Left ventricle myocardium superior (tissue), 1 donor: ENCODE data around the gene WWC2. TPM values are rescaled to one million over a fixed set of nuclear protein-coding genes. Genes with fewer than 3 reads are reported as not detected.
"Not testable (repeated sequence)": the region's sequence is repeated elsewhere in the genome, so short reads cannot be mapped to it uniquely, and the experiment has no call there.

Source experiments
- ATAC-seq: fragments of 200-7000 bp; cut with Tn5 transposase; one replicate; pipeline ENCODE4 v1.9.1; 2020; ENCODE audit warnings: mild to moderate bottlenecking, moderate library complexity
- DNase-seq: peaks from one replicate; pipeline ENCODE4 v3.0.0-alpha.2; 2020
- intact Hi-C: fragments of 100-400 bp; cut with micrococcal nuclease; formaldehyde crosslinking; loops from one replicate; pipeline ENCODE4 v1.11.0; 2022
- total RNA-seq: library from RNA; stranded (reverse); fragmentation: NEBNext Ultra II Directional; extraction: Animal tissue kit (Norgen Biotek cat#: 25700); gene quantifications from one replicate; pipeline ENCODE4 v1.2.1, GENCODE V29; 2021
- donor health status: DM: no; HTN: yes; CAD: no; lungs with severe emphysema.

WWC2 gene
- total RNA-seq, 1 donor from 2014 or later: 38.0 TPM

DNA sequence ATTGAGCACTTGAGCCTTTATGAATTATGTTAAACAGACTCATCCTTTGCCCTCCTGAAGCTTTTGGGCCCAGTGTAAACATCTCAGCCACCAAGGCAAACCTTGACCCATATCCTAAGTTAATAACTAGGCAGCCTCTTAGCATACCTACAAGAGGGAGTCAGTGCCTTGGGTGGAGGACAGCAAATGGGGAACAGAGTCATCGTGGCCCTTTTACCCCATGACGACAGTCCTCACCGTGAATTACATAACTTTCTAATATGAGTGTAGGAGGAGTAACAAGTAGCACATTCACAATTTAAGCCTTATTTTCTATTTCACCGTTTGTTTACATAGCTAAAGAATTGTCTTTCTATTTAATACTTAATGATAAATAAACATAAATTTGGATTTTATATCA lies 204.2 kb downstream of the WWC2 start:
- intact Hi-C loops: no loop called here
- no peak for ATAC-seq
- DNase-seq: no peak

GRCh38 chr4:183304067-183304466 lies 205.0 kb downstream of the WWC2 start:
- DNase-seq (no peak), ATAC-seq (no peak)
- intact Hi-C loops: no loop called here

DNA sequence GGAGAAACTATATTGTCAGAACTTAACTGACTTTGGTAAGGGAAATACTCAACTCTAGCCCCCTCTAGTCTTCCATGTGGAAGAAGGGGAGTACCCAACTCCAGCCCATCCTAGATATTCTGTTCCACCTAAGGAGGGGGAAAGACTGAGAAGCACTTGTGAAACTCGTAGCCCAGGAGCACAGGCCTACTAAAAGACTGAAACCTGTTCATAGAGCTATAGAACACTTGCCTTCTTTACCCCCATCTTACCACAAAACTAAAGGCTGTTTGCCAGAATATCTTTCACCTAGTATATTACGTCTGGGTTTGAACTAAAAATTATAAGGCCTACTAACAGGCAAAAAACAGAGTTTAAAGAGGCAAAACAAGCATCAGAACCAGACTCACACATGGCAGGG lies 205.5 kb downstream of the WWC2 start:
- intact Hi-C loops: no loop called here
- ATAC-seq (no peak), DNase-seq (no peak)

GRCh38 chr4:183306811-183307210 lies 207.8 kb downstream of the WWC2 start:
- intact Hi-C loops: no loop called here
- ATAC-seq (no peak), DNase-seq (no peak)

DNA sequence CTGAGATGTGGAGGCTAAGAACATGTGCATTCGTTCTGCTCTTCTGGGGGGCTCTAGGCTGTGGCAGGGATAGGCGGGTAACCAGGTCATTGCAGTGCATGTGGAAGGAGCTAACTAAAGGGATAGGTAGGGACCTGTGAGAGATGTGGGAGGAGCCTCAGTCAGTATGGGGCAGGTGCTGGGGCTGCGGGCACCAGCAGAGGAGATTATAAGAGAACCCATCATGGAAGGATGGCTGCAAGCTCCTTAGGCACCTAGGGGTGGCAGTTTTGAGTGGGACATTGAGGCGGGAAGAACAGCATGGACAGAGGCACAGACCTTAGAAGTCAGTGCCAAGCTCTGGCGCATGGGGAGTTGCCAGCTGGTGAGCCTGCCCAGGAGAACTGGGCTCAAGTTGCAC lies 213.8 kb downstream of the WWC2 start:
- DNase-seq (no peak), ATAC-seq (no peak)
- intact Hi-C loops: no loop called here

GRCh38 chr4:183314336-183314735 lies 215.3 kb downstream of the WWC2 start:
- ATAC-seq (no peak), DNase-seq (no peak)
- intact Hi-C loops: no loop called here

- ATAC-seq (no peak), DNase-seq (no peak)
- intact Hi-C loops: no loop called here
These were observed 215.7 kb downstream of the WWC2 start for GRCh38 chr4:183314806-183315205.

GRCh38 chr4:183318656-183319055 lies 219.6 kb downstream of the WWC2 start:
- ATAC-seq (no peak), DNase-seq (no peak)
- intact Hi-C loops: no loop called here

DNA sequence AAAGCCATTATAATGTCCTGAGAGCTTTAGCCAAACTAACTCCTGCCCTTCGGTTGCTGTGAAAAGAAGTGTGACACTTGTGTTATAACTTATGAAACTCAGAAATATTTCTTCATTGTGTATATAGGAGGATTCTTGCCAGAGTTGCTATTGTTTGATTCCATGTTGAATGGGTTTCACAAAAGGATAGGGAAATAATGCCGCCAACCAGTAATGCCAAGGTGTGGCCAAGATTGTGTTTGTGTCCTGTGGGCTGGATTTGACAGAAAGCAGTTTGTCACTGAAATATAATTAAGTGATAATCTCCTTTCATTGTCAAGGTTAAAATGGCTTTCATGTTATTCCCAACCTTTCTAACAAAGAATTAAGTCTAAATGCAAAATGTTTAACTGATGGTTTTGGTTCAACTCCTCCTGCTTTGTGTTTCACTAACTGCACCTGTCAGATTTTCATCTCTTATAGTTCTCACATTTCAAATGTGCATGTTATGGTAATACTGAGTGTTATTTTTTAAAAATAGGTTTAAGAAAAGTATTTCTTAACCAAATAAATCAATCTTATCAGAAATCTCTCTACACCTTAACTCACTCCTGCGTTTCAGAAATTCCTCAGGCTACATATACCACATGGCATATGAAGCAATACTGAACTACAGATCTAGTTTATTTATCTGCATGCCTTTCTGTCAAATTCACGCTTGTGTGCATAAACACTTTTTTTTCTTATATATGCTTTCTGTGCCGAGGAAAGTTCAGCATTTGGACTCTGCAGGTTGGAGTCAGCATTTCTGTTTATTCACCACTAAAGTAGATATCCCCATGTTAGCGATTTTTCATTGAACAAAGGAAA lies 221.4 kb downstream of the WWC2 start, which contains the start of gene CLDN22:
TSS of gene CLDN22 (minus strand) at position 66 of the 849 bp plus-strand sequence. CDS start at position 8, 58 bp downstream.
- no peak for ATAC-seq
- intact Hi-C loops: no loop called here
- no peak for DNase-seq

- intact Hi-C loops: no loop called here
- no peak for ATAC-seq
- DNase-seq: no peak
These were observed 222.0 kb downstream of the WWC2 start for GRCh38 chr4:183321079-183321478.

DNA sequence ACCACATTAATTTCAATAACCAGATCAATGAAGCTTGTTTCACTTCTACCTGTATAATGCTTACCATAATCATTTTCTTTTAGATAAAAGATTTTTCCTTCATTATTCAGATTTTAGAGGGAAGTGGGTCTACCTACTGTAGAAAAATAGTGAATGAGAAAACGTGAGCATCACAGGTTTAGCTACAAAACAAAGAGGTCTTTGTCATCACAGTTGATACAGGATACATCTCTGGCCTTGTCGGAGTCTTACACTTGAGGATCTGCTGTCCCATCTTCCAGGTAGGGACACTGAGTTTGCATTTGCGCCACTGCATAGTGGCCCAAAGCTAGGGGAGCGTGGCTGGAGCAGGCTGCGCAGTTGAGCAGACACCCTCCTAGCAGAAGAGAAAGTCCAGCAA lies 222.5 kb downstream of the WWC2 start:
- ATAC-seq (no peak), DNase-seq (no peak)
- intact Hi-C loops: no loop called here

DNA sequence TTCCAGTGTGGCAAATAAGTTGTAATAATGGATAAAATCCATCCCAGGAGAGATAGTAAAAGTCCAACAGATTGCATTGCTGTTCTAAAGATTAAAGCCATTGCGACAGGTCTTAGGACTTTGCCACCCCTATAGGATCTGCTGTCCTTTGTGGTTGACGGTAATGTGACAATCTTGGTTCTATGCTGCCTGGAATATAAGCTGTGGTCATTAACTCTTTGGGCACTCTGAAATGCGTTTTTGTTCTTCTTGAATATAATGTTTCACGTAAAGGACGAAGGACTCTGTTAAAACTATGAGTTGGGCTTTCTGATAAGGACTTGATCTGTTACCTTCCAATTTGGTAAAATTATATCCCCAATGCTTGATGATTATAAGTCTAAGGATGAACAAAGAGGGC lies 223.3 kb downstream of the WWC2 start, which contains the start of gene CLDN24:
TSS of gene CLDN24 (minus strand) at position 101 of the 400 bp plus-strand sequence. CDS start at position 101, 0 bp downstream.
- ATAC-seq (no peak), DNase-seq (no peak)
- intact Hi-C loops: no loop called here

DNA sequence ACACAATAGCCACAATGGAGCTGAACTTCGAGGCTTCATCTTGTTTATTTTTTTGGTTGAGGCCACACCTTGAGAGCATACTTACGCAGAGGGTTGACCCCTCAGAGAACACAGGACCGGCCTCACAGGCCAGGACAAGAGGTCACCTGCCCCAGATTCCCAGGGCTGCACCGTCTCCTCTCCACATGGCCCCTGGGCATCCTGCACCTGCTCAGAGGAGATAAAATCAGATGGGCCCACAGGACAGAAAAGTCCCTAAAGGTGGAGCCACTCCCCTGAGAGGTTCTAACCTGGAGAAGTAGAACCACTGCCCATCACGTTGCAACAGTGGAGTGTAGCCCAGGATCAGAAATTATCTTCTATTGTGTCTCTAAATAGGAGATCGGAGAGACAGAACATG lies 224.2 kb downstream of the WWC2 start:
- DNase-seq: no peak

DNA sequence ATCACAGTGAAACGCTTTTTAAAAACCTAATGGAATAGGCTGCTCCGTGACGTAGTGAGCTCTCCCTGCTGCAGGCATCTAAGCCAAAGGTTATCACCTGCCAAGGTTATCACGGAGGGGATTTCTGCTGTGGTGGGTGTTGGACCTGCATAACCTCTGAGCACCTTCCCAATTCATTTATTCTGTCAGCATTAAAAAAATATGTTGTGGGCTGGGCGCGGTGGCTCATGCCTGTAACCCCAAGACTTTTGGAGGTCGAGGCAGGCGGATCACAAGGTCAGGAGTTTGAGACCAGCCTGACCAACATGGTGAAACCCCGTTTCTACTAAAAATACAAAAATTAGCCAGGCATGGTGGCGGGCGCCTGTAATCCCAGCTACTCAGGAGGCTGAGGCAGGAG lies 225.0 kb downstream of the WWC2 start:
- ATAC-seq, intact Hi-C loops, DNase-seq: not testable (repeated sequence)

More for the DNA sequence above, 224.2 kb downstream of the WWC2 start:
- intact Hi-C loops: no loop called here
- no peak for ATAC-seq

DNA sequence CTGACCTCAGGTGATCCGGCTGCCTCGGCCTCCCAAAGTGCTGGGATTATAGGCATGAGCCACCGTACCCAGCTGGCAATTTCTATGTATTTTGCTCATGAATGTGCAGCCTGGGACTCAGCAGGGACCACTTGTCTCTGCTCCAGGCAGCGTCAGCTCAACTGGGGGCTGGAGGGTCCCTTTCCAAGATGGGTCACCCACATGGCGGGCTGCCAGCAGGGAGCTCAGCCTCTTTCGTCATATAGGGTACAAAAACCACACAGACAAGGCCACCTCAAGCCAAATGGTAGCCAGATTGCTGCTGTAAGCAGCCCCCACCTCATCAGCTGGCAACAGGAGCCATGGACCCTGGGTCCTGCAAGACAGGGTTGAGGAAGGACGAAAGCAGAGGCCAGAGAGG lies 225.6 kb downstream of the WWC2 start:
- ATAC-seq: no peak
- intact Hi-C loops: no loop called here
- no peak for DNase-seq

DNA sequence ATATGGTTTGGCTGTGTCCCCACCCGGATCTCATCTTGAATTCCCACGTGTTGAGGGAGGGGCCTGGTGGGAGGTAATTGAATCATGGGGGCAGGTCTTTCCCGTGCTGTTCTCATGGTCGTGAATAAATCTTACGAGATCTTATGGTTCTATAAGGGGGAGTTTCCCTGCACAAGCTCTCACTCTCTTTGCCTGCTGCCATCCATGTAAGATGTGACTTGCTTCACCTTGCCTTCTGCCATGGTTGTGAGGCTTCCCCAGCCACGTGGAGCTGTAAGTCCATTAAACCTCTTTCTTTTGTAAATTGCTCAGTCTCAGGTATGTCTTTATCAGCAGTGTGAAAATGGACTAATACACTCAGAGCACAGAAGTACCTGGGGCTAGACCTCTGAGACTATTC lies 227.3 kb downstream of the WWC2 start:
- ATAC-seq, intact Hi-C loops, DNase-seq: not testable (repeated sequence)

- no peak for DNase-seq
- no peak for ATAC-seq
- intact Hi-C loops: no loop called here
These were observed 227.8 kb downstream of the WWC2 start for GRCh38 chr4:183326853-183327252.

DNA sequence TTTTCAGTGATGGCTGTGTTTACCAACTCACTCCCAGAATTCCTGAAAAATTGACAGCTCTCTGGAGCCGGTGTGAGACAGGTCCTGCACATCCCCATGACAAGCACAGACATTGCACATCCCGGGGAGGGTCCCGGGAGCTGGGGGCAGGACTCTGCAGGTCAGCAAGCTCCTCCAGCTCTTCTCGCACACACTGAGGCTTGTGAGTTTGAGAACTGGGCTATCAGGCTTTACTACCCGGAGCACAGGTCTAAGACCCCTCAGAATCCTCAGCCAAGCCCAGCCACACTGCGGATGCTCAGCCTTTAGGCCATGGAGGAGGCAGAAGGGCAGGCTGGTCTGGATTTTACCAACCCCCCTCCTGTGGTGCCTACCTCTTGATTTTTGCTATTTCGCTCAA lies 228.8 kb downstream of the WWC2 start:
- no peak for ATAC-seq
- intact Hi-C loops: no loop called here
- no peak for DNase-seq

DNA sequence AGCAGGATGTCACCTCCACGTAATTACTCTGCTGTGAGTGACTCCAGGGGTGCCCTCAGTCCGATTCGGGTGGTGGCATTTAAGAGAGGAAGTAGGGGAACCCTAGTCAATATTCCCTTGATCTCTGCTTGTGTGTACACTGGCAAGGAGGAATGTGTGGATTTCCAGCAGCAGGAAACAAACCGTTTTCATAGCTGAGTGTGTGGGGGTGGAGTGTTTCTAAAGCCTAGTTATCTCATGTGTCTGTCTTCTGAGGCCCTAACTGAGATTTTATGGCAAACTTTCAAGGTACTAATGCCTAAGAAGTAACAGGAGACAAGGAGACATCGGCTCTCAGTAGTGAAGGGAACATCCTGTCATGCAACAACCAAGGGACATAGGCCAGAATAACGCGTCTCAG lies 229.8 kb downstream of the WWC2 start:
- intact Hi-C loops: no loop called here
- ATAC-seq (no peak), DNase-seq (no peak)

- DNase-seq (no peak), ATAC-seq (no peak)
- intact Hi-C loops: no loop called here
These were observed 230.2 kb downstream of the WWC2 start for GRCh38 chr4:183329244-183329643.
